Measurements from ENCODE around the gene EYS. TPM values are rescaled to one million over a fixed set of nuclear protein-coding genes. Genes with fewer than 3 reads are reported as not detected.

The EYS gene
- total and polyA plus RNA-seq, 2 of the 13 experiments (the other 11 are each of a cell fraction or from before 2014, with no cell fraction given): 0.04 to 0.07 TPM

DNA sequence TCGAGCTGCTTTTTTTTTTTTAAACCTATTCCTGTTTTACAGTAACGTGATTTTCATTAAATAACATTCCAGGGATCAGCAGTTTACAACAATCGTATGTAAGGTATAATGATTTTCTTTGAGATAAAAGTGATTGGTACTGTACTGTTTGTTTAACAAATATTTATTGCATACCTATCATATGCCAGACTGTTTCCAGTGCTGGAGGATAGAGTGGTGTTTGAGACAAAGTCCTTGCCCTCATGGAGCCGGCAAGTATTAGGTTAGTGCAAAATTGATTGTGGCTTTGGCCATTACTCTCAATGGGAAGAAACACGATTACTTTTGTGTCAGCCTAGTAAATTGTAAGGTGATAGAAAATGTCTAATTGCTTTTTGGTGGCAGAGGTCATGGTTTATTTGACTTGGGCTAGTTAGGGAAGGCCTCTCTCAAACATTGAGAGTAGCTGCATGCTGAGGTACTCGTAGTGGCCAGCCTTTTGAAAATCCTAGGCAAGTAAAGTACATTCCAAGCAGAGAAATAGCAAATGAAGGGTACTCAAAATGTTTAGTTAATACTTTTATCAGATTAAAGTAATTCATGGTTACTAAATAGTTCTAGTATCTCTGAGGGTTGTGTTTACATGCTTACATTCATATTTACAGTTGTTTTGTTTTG is 2035.8 kb downstream of the EYS start:
- Histone ChIP-seq H3K4me3 (replicated peaks in 1 of 3; ENCODE audit: insufficient read depth in 1 of 3, low read depth in 2 of 3, low read length in 3 of 3) (no peak overlapping the region), H3K79me2 (ENCODE audit: insufficient read depth, low read length) (peaks cover 98% of the 10 kb centered on the region), H3K4me2 (ENCODE audit: low read depth, low read length) (peak overlapping the region; percentile 34), H3K27ac (ENCODE audit: extremely low read length, insufficient read depth, low read length) (peak overlapping the region; percentile 15), H3K4me1 (ENCODE audit: insufficient read depth, low read length) (peaks cover 49% of the 10 kb centered on the region), H3K9me3 (ENCODE audit: low read length) (no peaks in the 10 kb centered on the region), H4K20me1 (ENCODE audit: insufficient read depth, low read length) (peaks cover 68% of the 10 kb centered on the region), H3K36me3 (replicated peaks in 1 of 2; ENCODE audit: control insufficient read depth in 1 of 2, insufficient read depth in 2 of 2, low read length in 2 of 2) (peaks cover 3 to 22% of the 10 kb centered on the region in 2 experiments; a peak in 4 of 5 replicates), H3K9ac (ENCODE audit: insufficient read depth, low read depth, low read length) (no peak overlapping the region), H3K27me3 (ENCODE audit: control insufficient read depth in 1 of 2, insufficient read depth in 2 of 2, low read length in 2 of 2) (no peaks in the 10 kb centered on the region), H2AFZ (ENCODE audit: low read length) (no peak overlapping the region)
- FAIRE-seq: no peak
- 57% methylated on average over 6 of the region's 6 CpGs for WGBS (ENCODE audit: low lambda C conversion rate)
- in situ Hi-C loops (cut with HindIII; ENCODE audit: extremely low pct_ligation_motif_present, low pct_unique_long_range_greater_than_20kb): no loop called here
- ChIA-PET CTCF (ENCODE audit: low intra/inter-chr PET ratio, low total read pairs) (no interaction called here), POLR2A (no interaction called here)
- no TSS peak for BruUV-seq (replicated peaks)
- intact Hi-C loops (cut with micrococcal nuclease; ENCODE audit: unreplicated experiment): no loop called here
- peak; percentile 92 for ATAC-seq
- peak; percentile 55 for DNase-seq (ENCODE audit: low spot score)
- TF ChIP-seq ZNF446 (CRISPR knock-in tag; IDR thresholded peaks at IDR 0.05): no peak
- no peak for TF ChIP-seq ZNF782 (CRISPR knock-in tag; IDR thresholded peaks at IDR 0.05; ENCODE audit: borderline replicate concordance)
- no peak for TF ChIP-seq ZNF841 (CRISPR knock-in tag; IDR thresholded peaks at IDR 0.05; ENCODE audit: borderline replicate concordance)
- 0 out of 2 replicates have a peak, but pooled peaks have one; percentile 6 for TF ChIP-seq ONECUT2 (CRISPR knock-in tag; IDR thresholded peaks at IDR 0.05)
- no peak for TF ChIP-seq ZNF607 (CRISPR knock-in tag; IDR thresholded peaks at IDR 0.05; ENCODE audit: borderline replicate concordance)
- TF ChIP-seq, protein P1, sequence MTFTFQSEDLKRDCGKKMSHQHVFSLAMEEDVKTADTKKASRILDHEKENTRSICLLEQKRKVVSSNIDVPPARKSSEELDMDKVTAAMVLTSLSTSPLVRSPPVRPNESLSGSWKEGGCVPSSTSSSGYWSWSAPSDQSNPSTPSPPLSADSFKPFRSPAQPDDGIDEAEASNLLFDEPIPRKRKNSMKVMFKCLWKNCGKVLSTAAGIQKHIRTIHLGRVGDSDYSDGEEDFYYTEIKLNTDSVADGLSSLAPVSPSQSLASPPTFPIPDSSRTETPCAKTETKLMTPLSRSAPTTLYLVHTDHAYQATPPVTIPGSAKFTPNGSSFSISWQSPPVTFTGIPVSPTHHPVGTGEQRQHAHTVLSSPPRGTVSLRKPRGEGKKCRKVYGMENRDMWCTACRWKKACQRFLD (CRISPR knock-in tag; IDR thresholded peaks at IDR 0.05; ENCODE audit: borderline replicate concordance): no peak
- no peak for TF ChIP-seq SMARCE1 (IDR thresholded peaks at IDR 0.05; ENCODE audit: borderline replicate concordance)
- TF ChIP-seq, protein P2, sequence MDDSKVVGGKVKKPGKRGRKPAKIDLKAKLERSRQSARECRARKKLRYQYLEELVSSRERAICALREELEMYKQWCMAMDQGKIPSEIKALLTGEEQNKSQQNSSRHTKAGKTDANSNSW (CRISPR knock-in tag; IDR thresholded peaks at IDR 0.05; ENCODE audit: borderline replicate concordance): no peak
- no peak for TF ChIP-seq IKZF1 (IDR thresholded peaks at IDR 0.05)
- TF ChIP-seq, protein P3, sequence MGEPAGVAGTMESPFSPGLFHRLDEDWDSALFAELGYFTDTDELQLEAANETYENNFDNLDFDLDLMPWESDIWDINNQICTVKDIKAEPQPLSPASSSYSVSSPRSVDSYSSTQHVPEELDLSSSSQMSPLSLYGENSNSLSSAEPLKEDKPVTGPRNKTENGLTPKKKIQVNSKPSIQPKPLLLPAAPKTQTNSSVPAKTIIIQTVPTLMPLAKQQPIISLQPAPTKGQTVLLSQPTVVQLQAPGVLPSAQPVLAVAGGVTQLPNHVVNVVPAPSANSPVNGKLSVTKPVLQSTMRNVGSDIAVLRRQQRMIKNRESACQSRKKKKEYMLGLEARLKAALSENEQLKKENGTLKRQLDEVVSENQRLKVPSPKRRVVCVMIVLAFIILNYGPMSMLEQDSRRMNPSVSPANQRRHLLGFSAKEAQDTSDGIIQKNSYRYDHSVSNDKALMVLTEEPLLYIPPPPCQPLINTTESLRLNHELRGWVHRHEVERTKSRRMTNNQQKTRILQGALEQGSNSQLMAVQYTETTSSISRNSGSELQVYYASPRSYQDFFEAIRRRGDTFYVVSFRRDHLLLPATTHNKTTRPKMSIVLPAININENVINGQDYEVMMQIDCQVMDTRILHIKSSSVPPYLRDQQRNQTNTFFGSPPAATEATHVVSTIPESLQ (CRISPR knock-in tag; conservative IDR thresholded peaks at IDR 0.05): no peak
- TF ChIP-seq FLYWCH1 (CRISPR knock-in tag; IDR thresholded peaks at IDR 0.05): no peak
- TF ChIP-seq ZNF160 (CRISPR knock-in tag; IDR thresholded peaks at IDR 0.05): no peak
- no peak for TF ChIP-seq KDM5B (CRISPR knock-in tag; IDR thresholded peaks at IDR 0.05; ENCODE audit: borderline replicate concordance)
- TF ChIP-seq, protein P4, sequence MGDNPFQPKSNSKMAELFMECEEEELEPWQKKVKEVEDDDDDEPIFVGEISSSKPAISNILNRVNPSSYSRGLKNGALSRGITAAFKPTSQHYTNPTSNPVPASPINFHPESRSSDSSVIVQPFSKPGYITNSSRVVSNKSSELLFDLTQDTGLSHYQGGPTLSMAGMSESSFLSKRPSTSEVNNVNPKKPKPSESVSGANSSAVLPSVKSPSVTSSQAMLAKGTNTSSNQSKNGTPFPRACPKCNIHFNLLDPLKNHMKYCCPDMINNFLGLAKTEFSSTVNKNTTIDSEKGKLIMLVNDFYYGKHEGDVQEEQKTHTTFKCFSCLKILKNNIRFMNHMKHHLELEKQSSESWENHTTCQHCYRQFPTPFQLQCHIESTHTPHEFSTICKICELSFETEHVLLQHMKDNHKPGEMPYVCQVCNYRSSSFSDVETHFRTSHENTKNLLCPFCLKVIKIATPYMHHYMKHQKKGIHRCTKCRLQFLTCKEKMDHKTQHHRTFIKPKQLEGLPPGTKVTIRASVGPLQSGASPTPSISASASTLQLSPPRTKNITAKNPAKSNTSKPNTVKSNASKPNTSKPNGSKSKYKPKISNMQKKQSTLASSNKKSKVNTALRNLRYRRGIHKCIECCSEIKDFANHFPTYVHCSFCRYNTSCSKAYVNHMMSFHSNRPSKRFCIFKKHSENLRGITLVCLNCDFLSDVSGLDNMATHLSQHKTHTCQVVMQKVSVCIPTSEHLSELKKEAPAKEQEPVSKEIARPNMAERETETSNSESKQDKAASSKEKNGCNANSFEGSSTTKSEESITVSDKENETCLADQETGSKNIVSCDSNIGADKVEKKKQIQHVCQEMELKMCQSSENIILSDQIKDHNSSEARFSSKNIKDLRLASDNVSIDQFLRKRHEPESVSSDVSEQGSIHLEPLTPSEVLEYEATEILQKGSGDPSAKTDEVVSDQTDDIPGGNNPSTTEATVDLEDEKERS (CRISPR knock-in tag; IDR thresholded peaks at IDR 0.05): no peak
- TF ChIP-seq ZNF891 (CRISPR knock-in tag; IDR thresholded peaks at IDR 0.05): no peak
- TF ChIP-seq ZNF839 (CRISPR knock-in tag; IDR thresholded peaks at IDR 0.05; ENCODE audit: borderline replicate concordance): no peak
- no peak for TF ChIP-seq FOXP1 (IDR thresholded peaks at IDR 0.05)
- no peak for TF ChIP-seq FOXP1 (CRISPR knock-in tag; IDR thresholded peaks at IDR 0.05)
- TF ChIP-seq SKI (IDR thresholded peaks at IDR 0.05; ENCODE audit: partially characterized antibody): no peak
- no peak for TF ChIP-seq MED8 (CRISPR knock-in tag; IDR thresholded peaks at IDR 0.05; ENCODE audit: insufficient replicate concordance)

All from HepG2 (cell line).